IMR-90 (cell line): ENCODE data around the gene NTRK2. TPM values are rescaled to one million over a fixed set of nuclear protein-coding genes. Genes with fewer than 3 reads are reported as not detected.

Experiments used
- ATAC-seq: fragments of 200-7000 bp; cut with Tn5 transposase; 2 replicates; pipeline ENCODE4 v1.9.1; 2020; ENCODE audit warnings: low read depth, mild to moderate bottlenecking, moderate library complexity
- BruUV-seq: library from RNA; stranded (reverse); fragments of 400-500 nt; replicated peaks from 2 replicates; lab custom pipeline; 2021; lab: Mats Ljungman, UMichigan
- CTCF ChIA-PET: fragments of 300-600 bp; formaldehyde crosslinking; extraction: SDS; loops from one replicate; lab custom pipeline; 2021; ENCODE audit warnings: antibody characterized with exemption; lab: Yijun Ruan, JAX
- POLR2A ChIA-PET: fragments of 300-600 bp; sonication (Branson Sonifier 250); formaldehyde crosslinking; loops from one replicate; lab custom pipeline; 2022; ENCODE audit warnings: antibody characterized with exemption; ENCODE audit not compliant: unreplicated experiment; lab: Charles Lee
- DNase-seq: peaks from one replicate; pipeline ENCODE4 v3.0.0; 2013
- H2AFZ ChIP-seq: replicated peaks from 2 replicates; pipeline ENCODE3; 2013; ENCODE audit warnings: low read length, mild to moderate bottlenecking; ENCODE audit not compliant: poor library complexity
- H2AK5ac ChIP-seq: 2 replicates; pipeline ENCODE4 v1.6.1; 2013; ENCODE audit warnings: low read depth, low read length, inconsistent platforms
- H2AK9ac ChIP-seq: replicated peaks from 2 replicates; pipeline ENCODE3; 2013; ENCODE audit warnings: mild to moderate bottlenecking, low read depth, low read length, moderate library complexity; ENCODE audit not compliant: poor library complexity
- H2BK120ac ChIP-seq: 2 replicates; pipeline ENCODE4 v1.6.1; 2013; ENCODE audit warnings: low read depth, low read length, inconsistent platforms
- H2BK15ac ChIP-seq: 3 replicates; pipeline ENCODE4 v1.6.1; 2013; ENCODE audit warnings: low read depth, low read length, inconsistent platforms
- H2BK20ac ChIP-seq: 2 replicates; pipeline ENCODE4 v1.6.1; 2013; ENCODE audit warnings: low read depth, mild to moderate bottlenecking, inconsistent platforms, low read length, moderate library complexity
- H2BK5ac ChIP-seq: 2 replicates; pipeline ENCODE4 v1.6.1; 2013; ENCODE audit warnings: mild to moderate bottlenecking, low read depth, low read length, inconsistent platforms; ENCODE audit not compliant: poor library complexity, severe bottlenecking
- H3K14ac ChIP-seq: replicated peaks from 2 replicates; pipeline ENCODE4 v1.6.1; 2013; ENCODE audit warnings: low read depth, low read length, inconsistent platforms
- H3K18ac ChIP-seq: 2 replicates; pipeline ENCODE4 v1.6.1; 2013; ENCODE audit warnings: low read depth, low read length, control low read depth
- H3K23ac ChIP-seq: 2 replicates; pipeline ENCODE4 v1.6.1; 2013; ENCODE audit warnings: low read depth, low read length, inconsistent platforms
- H3K27ac ChIP-seq: 2 replicates; pipeline ENCODE4 v1.5.1; 2013; ENCODE audit warnings: mild to moderate bottlenecking, control low read depth, low read length; ENCODE audit not compliant: insufficient read depth
- H3K27me3 ChIP-seq: 2 replicates; pipeline ENCODE4 v1.6.1; 2013; ENCODE audit warnings: low read length; ENCODE audit not compliant: control insufficient read depth, insufficient read depth
- H3K36me3 ChIP-seq: 2 replicates; pipeline ENCODE4 v1.6.1; 2013; ENCODE audit warnings: low read length, mixed read lengths; ENCODE audit not compliant: control insufficient read depth, insufficient read depth
- H3K4ac ChIP-seq: 2 replicates; pipeline ENCODE4 v1.6.1; 2013; ENCODE audit warnings: low read depth, low read length, inconsistent platforms
- H3K4me1 ChIP-seq: 2 replicates; pipeline ENCODE4 v1.6.1; 2013; ENCODE audit warnings: low read length, mixed read lengths; ENCODE audit not compliant: control insufficient read depth, insufficient read depth
- H3K4me2 ChIP-seq: 2 replicates; pipeline ENCODE4 v1.6.1; 2013; ENCODE audit warnings: low read depth, mild to moderate bottlenecking, control low read depth, low read length, moderate library complexity
- H3K4me3 ChIP-seq: 2 replicates; pipeline ENCODE4 v1.5.1; 2013; ENCODE audit warnings: low read depth, mild to moderate bottlenecking, control low read depth, low read length, moderate library complexity; ENCODE audit not compliant: insufficient read depth
- H3K56ac ChIP-seq: 2 replicates; pipeline ENCODE4 v1.6.1; 2013; ENCODE audit warnings: low read length, inconsistent platforms; ENCODE audit not compliant: insufficient read depth; ENCODE audit errors: extremely low read depth
- H3K79me1 ChIP-seq, 2 experiments: 2 replicates each; pipeline ENCODE4 v1.6.1; 2013; ENCODE audit warnings: low read length in 2 of 2, inconsistent platforms in 1 of 2, low read depth in 1 of 2
- H3K9ac ChIP-seq: 2 replicates; pipeline ENCODE4 v1.6.1; 2013; ENCODE audit warnings: low read depth, low read length, control low read depth
- H3K9me1 ChIP-seq: 2 replicates; pipeline ENCODE4 v1.6.1; 2013; ENCODE audit warnings: low read length, inconsistent platforms; ENCODE audit not compliant: insufficient read depth
- H3K9me3 ChIP-seq: 2 replicates; pipeline ENCODE4 v1.6.1; 2013; ENCODE audit warnings: low read length; ENCODE audit not compliant: control insufficient read depth, insufficient read depth
- H4K20me1 ChIP-seq: 2 replicates; pipeline ENCODE4 v1.6.1; 2013; ENCODE audit warnings: low read length, inconsistent platforms; ENCODE audit not compliant: insufficient read depth
- H4K5ac ChIP-seq: 2 replicates; pipeline ENCODE4 v1.6.1; 2013; ENCODE audit warnings: mild to moderate bottlenecking, low read depth, low read length, control low read depth
- H4K8ac ChIP-seq, 2 experiments: 2 replicates each; pipeline ENCODE4 v1.6.1; 2013; ENCODE audit warnings: low read depth in 2 of 2, low read length in 2 of 2, control low read depth in 1 of 2, inconsistent platforms in 1 of 2
- H4K91ac ChIP-seq: 2 replicates; pipeline ENCODE4 v1.6.1; 2013; ENCODE audit warnings: low read depth, low read length, inconsistent platforms; ENCODE audit not compliant: insufficient read depth
- CEBPB ChIP-seq: IDR thresholded peaks from 2 replicates; pipeline ENCODE4 v1.6.1; 2012; ENCODE audit warnings: low read depth, low read length, improper control_type of control experiment
- FOS ChIP-seq: fragments of 150-350 bp; IDR thresholded peaks from 2 replicates; pipeline ENCODE4 v1.6.1; 2016; ENCODE audit warnings: low read depth, low read length
- POLR2A ChIP-seq: IDR thresholded peaks from 2 replicates; pipeline ENCODE4 v1.6.1; 2012; ENCODE audit warnings: mild to moderate bottlenecking, low read depth, low read length
- RFX5 ChIP-seq: IDR thresholded peaks from 2 replicates; pipeline ENCODE4 v1.8.0; 2012; ENCODE audit warnings: low read depth, mild to moderate bottlenecking, low read length, moderate library complexity
- SMC3 ChIP-seq: fragments of 150-350 bp; IDR thresholded peaks from 2 replicates; pipeline ENCODE4 v1.6.1; 2016; ENCODE audit warnings: low read depth, mild to moderate bottlenecking, antibody characterized with exemption, low read length, moderate library complexity
- WGBS, 2 experiments: methylation state at CpG; one replicate each; pipeline versions ENCODE4 v1.1.5 to v1.1.7; 2013; ENCODE audit warnings: missing lambda C conversion rate in 2 of 2; ENCODE audit not compliant: insufficient read length in 1 of 2; ENCODE audit errors: extremely low coverage in 2 of 2; 5-methylcytosine and 5-hydroxymethylcytosine counted together
- dilution Hi-C: fragments of 300-500 bp; cut with HindIII; formaldehyde crosslinking; loops from one replicate; pipeline ENCODE4 v1.14.3; 2018; ENCODE audit warnings: low sequenced_read_pairs; ENCODE audit not compliant: unreplicated experiment
- in situ Hi-C: fragments of 300-500 bp; cut with MboI; formaldehyde crosslinking; loops from 3 replicates; pipeline ENCODE4 v1.14.3; 2019; ENCODE audit warnings: low sequenced_read_pairs, inconsistent platforms, mixed read lengths
- intact Hi-C: fragments of 100-400 bp; cut with micrococcal nuclease; formaldehyde crosslinking; loops from 2 replicates; pipeline ENCODE4 v1.10.0; 2022
- polyA plus RNA-seq, 3 experiments: library from polyadenylated mRNA; depleted of rRNA; stranded (reverse); fragments of >200 nt; gene quantifications; 2 replicates each; pipeline ENCODE4 v1.2.3, GENCODE V29; 2012; ENCODE audit warnings: low replicate concordance in 1 of 3
- total RNA-seq: library from RNA; depleted of rRNA; stranded (reverse); fragments of >200 nt; gene quantifications from 2 replicates; pipeline ENCODE4 v1.2.3, GENCODE V29; 2012
- TF ChIP-seq, protein P1 (sequence below): fragments of 150-350 bp; IDR thresholded peaks from 2 replicates; pipeline ENCODE4 v1.6.1; 2016; ENCODE audit warnings: low read depth, mild to moderate bottlenecking, low read length, moderate library complexity, borderline replicate concordance
- TF ChIP-seq, protein P2 (sequence below): fragments of 150-350 bp; IDR thresholded peaks from 2 replicates; pipeline ENCODE4 v1.6.1; 2017; ENCODE audit warnings: mild to moderate bottlenecking, antibody characterized with exemption, low read length, low read depth

NTRK2 gene
- total and polyA plus RNA-seq, 2 of the 4 experiments (the other 2 are of a cell fraction): under 0.01 to 0.02 TPM

DNA sequence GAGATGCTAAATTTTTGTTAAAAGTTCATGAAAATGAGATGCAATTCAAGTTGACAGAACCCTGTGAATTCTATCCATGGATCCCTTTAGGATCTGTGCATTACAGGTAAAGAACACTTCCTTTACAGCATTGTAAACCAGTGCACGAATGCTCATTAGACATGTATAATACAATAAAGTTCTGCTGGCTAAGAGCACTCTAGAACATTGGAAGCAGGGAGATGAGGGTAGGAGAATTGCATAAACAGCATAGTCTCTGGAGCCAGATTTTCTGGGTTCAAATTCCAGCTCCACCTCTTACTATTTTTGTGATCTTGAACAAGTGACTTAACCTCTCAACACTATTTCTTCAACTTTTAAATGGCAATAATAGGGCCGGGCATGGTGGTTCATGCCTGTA, 300.2 kb downstream of the NTRK2 start:
- POLR2A ChIA-PET: no interaction called here
- intact Hi-C loops: no loop called here

More for the DNA sequence above, 300.2 kb downstream of the NTRK2 start:
- Histone ChIP-seq H2BK15ac (no peak overlapping the region), H2BK20ac (no peak overlapping the region), H2AK5ac (no peak overlapping the region), H3K14ac (no peak overlapping the region), H3K18ac (no peak overlapping the region), H3K4me3 (no peak overlapping the region), H2AK9ac (no peak overlapping the region), H3K36me3 (no peaks in the 10 kb centered on the region), H2AFZ (no peak overlapping the region), H3K27ac (no peak overlapping the region), H3K9me3 (peaks cover 9% of the 10 kb centered on the region), H3K4me1 (no peaks in the 10 kb centered on the region), H4K20me1 (no peaks in the 10 kb centered on the region), H3K27me3 (no peaks in the 10 kb centered on the region), H2BK120ac (no peak overlapping the region), H4K91ac (no peak overlapping the region), H3K79me1 (no peaks in the 10 kb centered on the region), H3K4ac (no peak overlapping the region), H3K23ac (no peak overlapping the region), H3K9ac (no peak overlapping the region), H3K9me1 (no peaks in the 10 kb centered on the region), H2BK5ac (no peak overlapping the region), H4K5ac (no peak overlapping the region), H3K56ac (no peak overlapping the region), H4K8ac (no peak overlapping the region), H3K4me2 (no peak overlapping the region)
- in situ Hi-C loops (no loop called here), dilution Hi-C loops (no loop called here)
- TF ChIP-seq, protein P1, sequence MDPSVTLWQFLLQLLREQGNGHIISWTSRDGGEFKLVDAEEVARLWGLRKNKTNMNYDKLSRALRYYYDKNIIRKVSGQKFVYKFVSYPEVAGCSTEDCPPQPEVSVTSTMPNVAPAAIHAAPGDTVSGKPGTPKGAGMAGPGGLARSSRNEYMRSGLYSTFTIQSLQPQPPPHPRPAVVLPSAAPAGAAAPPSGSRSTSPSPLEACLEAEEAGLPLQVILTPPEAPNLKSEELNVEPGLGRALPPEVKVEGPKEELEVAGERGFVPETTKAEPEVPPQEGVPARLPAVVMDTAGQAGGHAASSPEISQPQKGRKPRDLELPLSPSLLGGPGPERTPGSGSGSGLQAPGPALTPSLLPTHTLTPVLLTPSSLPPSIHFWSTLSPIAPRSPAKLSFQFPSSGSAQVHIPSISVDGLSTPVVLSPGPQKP: no peak
- no peak for TF ChIP-seq POLR2A
- no peak for TF ChIP-seq FOS
- TF ChIP-seq, protein P2, sequence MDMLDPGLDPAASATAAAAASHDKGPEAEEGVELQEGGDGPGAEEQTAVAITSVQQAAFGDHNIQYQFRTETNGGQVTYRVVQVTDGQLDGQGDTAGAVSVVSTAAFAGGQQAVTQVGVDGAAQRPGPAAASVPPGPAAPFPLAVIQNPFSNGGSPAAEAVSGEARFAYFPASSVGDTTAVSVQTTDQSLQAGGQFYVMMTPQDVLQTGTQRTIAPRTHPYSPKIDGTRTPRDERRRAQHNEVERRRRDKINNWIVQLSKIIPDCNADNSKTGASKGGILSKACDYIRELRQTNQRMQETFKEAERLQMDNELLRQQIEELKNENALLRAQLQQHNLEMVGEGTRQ: no peak
- no peak for TF ChIP-seq RFX5
- TF ChIP-seq CEBPB: no peak
- no peak for TF ChIP-seq SMC3
- ATAC-seq (no peak), DNase-seq (no peak)
- CTCF ChIA-PET: no interaction called here
- BruUV-seq: no TSS peak
- no CpG with 5 or more reads among the region's 2 CpGs for WGBS, 2 experiments
